Esophagus muscularis mucosa (tissue), 4 donors: ENCODE data around the gene PGP. TPM values are rescaled to one million over a fixed set of nuclear protein-coding genes. Genes with fewer than 3 reads are reported as not detected.

Experiments used
- DNase-seq: peaks from one replicate; pipeline ENCODE4 v3.0.0-alpha.2; 2017; ENCODE audit errors: extremely low spot score
- H3K27ac ChIP-seq, 4 donors: fragments of 200-600 bp; sonication (generic); replicated peaks in 1 of 4; 1 replicate in 3 of 4; 2 replicates in 1 of 4; pipeline ENCODE4 v1.5.1; 2016 to 2019; ENCODE audit warnings: mild to moderate bottlenecking in 1 of 4
- H3K27me3 ChIP-seq, 4 donors: fragments of 200-600 bp; sonication (generic); one replicate each; pipeline versions ENCODE4 v1.5.1 to v1.6.0; 2016 to 2019
- H3K36me3 ChIP-seq, 4 donors: fragments of 200-600 bp; sonication (generic); one replicate each; pipeline ENCODE4 v1.5.1; 2016 to 2019
- H3K4me1 ChIP-seq, 4 donors: fragments of 200-600 bp; sonication (generic); one replicate each; pipeline ENCODE4 v1.5.1; 2016 to 2019
- H3K4me3 ChIP-seq, 4 donors: fragments of 200-600 bp; sonication (generic); 1 replicate in 2 of 4; 2 replicates in 2 of 4; pipeline ENCODE4 v1.5.1; 2016 to 2019; ENCODE audit warnings: mild to moderate bottlenecking in 4 of 4, moderate library complexity in 1 of 4
- H3K9me3 ChIP-seq, 4 donors: fragments of 200-600 bp; sonication (generic); 1 replicate in 3 of 4; 2 replicates in 1 of 4; pipeline ENCODE4 v1.5.1; 2016 to 2019
- CTCF ChIP-seq, 3 experiments: fragments of 200-600 bp in 2 of 3; fragments of 450-650 bp in 1 of 3; sonication (generic) in 2 of 3; IDR thresholded peaks; one replicate each; pipeline ENCODE4 v1.5.1; 2017 to 2019; ENCODE audit warnings: antibody characterized with exemption in 3 of 3, mild to moderate bottlenecking in 2 of 3, moderate library complexity in 1 of 3
- EP300 ChIP-seq: sonication (generic); formaldehyde crosslinking; IDR thresholded peaks from one replicate; pipeline ENCODE4 v1.6.1; 2017; ENCODE audit warnings: antibody characterized with exemption
- POLR2A ChIP-seq: fragments of 450-650 bp; IDR thresholded peaks from one replicate; pipeline ENCODE4 v1.6.1; 2017; ENCODE audit warnings: antibody characterized with exemption, moderate library complexity, mild to moderate bottlenecking, low read depth
- POLR2AphosphoS5 ChIP-seq, 2 donors: sonication (generic); formaldehyde crosslinking; IDR thresholded peaks; one replicate each; pipeline ENCODE4 v1.6.1; 2017; ENCODE audit warnings: antibody characterized with exemption in 2 of 2
- WGBS: methylation state at CpG from one replicate; pipeline ENCODE4 v1.1.5; 2018; 5-methylcytosine and 5-hydroxymethylcytosine counted together
- intact Hi-C: fragments of 100-400 bp; cut with DNase I; formaldehyde crosslinking; loops from one replicate; pipeline ENCODE4 v1.15.1; 2023
- total RNA-seq, 4 donors: library from RNA; depleted of rRNA; stranded (reverse); fragments of >200 nt; gene quantifications; one replicate each; pipeline versions ENCODE4 v1.1.0 to v1.2.1, GENCODE V29; 2016

Gene PGP
- total RNA-seq, 4 donors from 2014 or later: 8.9 to 20.0 (median 13.7) TPM

GRCh38 chr16:2187212-2187611 lies 27.4 kb downstream of the PGP start:
- 83% methylated on average over 1 of the region's 17 CpGs for WGBS
- intact Hi-C loops: no loop called here
- DNase-seq: no peak

GRCh38 chr16:2186505-2186904 lies 28.1 kb downstream of the PGP start:
- Histone ChIP-seq H3K9me3 (no peaks in the 10 kb centered on the region), H3K27ac (no peak overlapping the region), H3K36me3 (no peaks in the 10 kb centered on the region), H3K4me1 (no peaks in the 10 kb centered on the region), H3K4me3 (no peak overlapping the region), H3K27me3 (no peaks in the 10 kb centered on the region)
- DNase-seq: no peak
- WGBS: 91% methylated on average over 10 of the region's 20 CpGs
- no peak for TF ChIP-seq POLR2A
- no peak for TF ChIP-seq CTCF (IDR thresholded peaks at IDR 0.05)
- TF ChIP-seq POLR2AphosphoS5 (IDR thresholded peaks at IDR 0.05): no peak
- no peak for TF ChIP-seq EP300
- intact Hi-C loops: no loop called here

More at GRCh38 chr16:2187212-2187611, 27.4 kb downstream of the PGP start:
- TF ChIP-seq EP300: no peak
- TF ChIP-seq CTCF (IDR thresholded peaks at IDR 0.05): no peak
- no peak for TF ChIP-seq POLR2AphosphoS5 (IDR thresholded peaks at IDR 0.05)
- no peak for TF ChIP-seq POLR2A
- Histone ChIP-seq H3K27me3 (no peaks in the 10 kb centered on the region), H3K36me3 (no peaks in the 10 kb centered on the region), H3K4me3 (no peak overlapping the region), H3K9me3 (no peaks in the 10 kb centered on the region), H3K27ac (no peak overlapping the region), H3K4me1 (no peaks in the 10 kb centered on the region)

GRCh38 chr16:2186064-2186463 lies 28.6 kb downstream of the PGP start:
- Histone ChIP-seq H3K36me3 (no peaks in the 10 kb centered on the region), H3K9me3 (no peaks in the 10 kb centered on the region), H3K4me1 (no peaks in the 10 kb centered on the region), H3K27ac (no peak overlapping the region), H3K27me3 (no peaks in the 10 kb centered on the region), H3K4me3 (no peak overlapping the region)
- TF ChIP-seq EP300: no peak
- intact Hi-C loops: no loop called here
- 90% methylated on average over 13 of the region's 13 CpGs for WGBS
- no peak for DNase-seq

GRCh38 chr16:2184962-2185361 lies 29.7 kb downstream of the PGP start:
- H3K36me3 ChIP-seq: no peaks in the 10 kb centered on the region
- H3K27ac ChIP-seq: no peak overlapping the region
- 89% methylated on average over 15 of the region's 20 CpGs for WGBS
- no peaks in the 10 kb centered on the region for H3K27me3 ChIP-seq
- no peak for DNase-seq
- no peaks in the 10 kb centered on the region for H3K4me1 ChIP-seq
- H3K4me3 ChIP-seq: no peak overlapping the region
- no peaks in the 10 kb centered on the region for H3K9me3 ChIP-seq
- intact Hi-C loops: no loop called here
- no peak for TF ChIP-seq POLR2A

GRCh38 chr16:2184346-2184745 lies 30.3 kb downstream of the PGP start:
- Histone ChIP-seq H3K36me3 (no peaks in the 10 kb centered on the region), H3K27ac (no peak overlapping the region), H3K4me1 (no peaks in the 10 kb centered on the region), H3K9me3 (no peaks in the 10 kb centered on the region), H3K27me3 (peaks cover 0 to 4% (median 0%) of the 10 kb centered on the region in 4 donors), H3K4me3 (no peak overlapping the region)
- 93% methylated on average over 14 of the region's 19 CpGs for WGBS
- intact Hi-C loops: no loop called here
- no peak for TF ChIP-seq EP300
- TF ChIP-seq CTCF (IDR thresholded peaks at IDR 0.05): no peak
- no peak for TF ChIP-seq POLR2A
- TF ChIP-seq POLR2AphosphoS5 (IDR thresholded peaks at IDR 0.05): no peak
- no peak for DNase-seq

GRCh38 chr16:2183671-2184070 lies 31.0 kb downstream of the PGP start:
- TF ChIP-seq EP300 (no peak), POLR2A (no peak), CTCF (IDR thresholded peaks at IDR 0.05) (no peak), POLR2AphosphoS5 (IDR thresholded peaks at IDR 0.05) (no peak)
- DNase-seq: no peak
- Histone ChIP-seq H3K36me3 (no peaks in the 10 kb centered on the region), H3K9me3 (no peaks in the 10 kb centered on the region), H3K27ac (no peak overlapping the region), H3K4me3 (no peak overlapping the region), H3K4me1 (peaks cover 0 to 5% (median 0%) of the 10 kb centered on the region in 4 donors), H3K27me3 (peaks cover 0 to 7% (median 0%) of the 10 kb centered on the region in 4 donors)
- intact Hi-C loops: no loop called here
- WGBS: 89% methylated on average over 9 of the region's 30 CpGs
